Neural progenitor cell (in vitro differentiated cells): ENCODE results near the gene SMG6. TPM values are rescaled to one million over a fixed set of nuclear protein-coding genes. Genes with fewer than 3 reads are reported as not detected.

Source experiments
- DNase-seq: peaks from one replicate; pipeline ENCODE4 v3.0.0-alpha.2; 2016; ENCODE audit warnings: low spot score
- H2AFZ ChIP-seq: fragments of 200-600 bp; sonication (generic); replicated peaks from 2 replicates; pipeline ENCODE4 v1.6.1; 2016; ENCODE audit warnings: antibody characterized with exemption
- H3F3A ChIP-seq: fragments of 200-600 bp; sonication (generic); 2 replicates; pipeline ENCODE4 v1.6.1; 2016; ENCODE audit warnings: antibody characterized with exemption, low read depth
- H3K27ac ChIP-seq: fragments of 200-600 bp; sonication (generic); 2 replicates; pipeline ENCODE4 v1.5.1; 2016; ENCODE audit warnings: mild to moderate bottlenecking
- H3K27me3 ChIP-seq: fragments of 200-600 bp; sonication (generic); 2 replicates; pipeline ENCODE4 v1.6.1; 2016; ENCODE audit warnings: mild to moderate bottlenecking, moderate library complexity
- H3K36me3 ChIP-seq: fragments of 200-600 bp; sonication (generic); 2 replicates; pipeline ENCODE4 v1.5.1; 2016
- H3K4me1 ChIP-seq: fragments of 200-600 bp; sonication (generic); 2 replicates; pipeline ENCODE4 v1.6.1; 2016; ENCODE audit warnings: mixed run types
- H3K4me2 ChIP-seq: fragments of 200-600 bp; sonication (generic); 2 replicates; pipeline ENCODE4 v1.6.1; 2016
- H3K4me3 ChIP-seq: fragments of 200-600 bp; sonication (generic); 2 replicates; pipeline ENCODE4 v1.5.1; 2016
- H3K79me2 ChIP-seq: fragments of 200-600 bp; sonication (generic); 2 replicates; pipeline ENCODE4 v1.6.1; 2016; ENCODE audit warnings: low read depth
- H3K9ac ChIP-seq: fragments of 200-600 bp; sonication (generic); 2 replicates; pipeline ENCODE4 v1.6.1; 2016
- H3K9me3 ChIP-seq: fragments of 200-600 bp; sonication (generic); 2 replicates; pipeline ENCODE4 v1.5.1; 2016; ENCODE audit warnings: low read depth
- H4K20me1 ChIP-seq: fragments of 200-600 bp; sonication (generic); 2 replicates; pipeline ENCODE4 v1.6.1; 2016; ENCODE audit warnings: low read depth
- H3K27ac Mint-ChIP-seq: 3 replicates; pipeline ENCODE4 v1.8.0; 2021; ENCODE audit warnings: mixed read lengths
- H3K27me3 Mint-ChIP-seq: 2 replicates; pipeline ENCODE4 v1.8.0; 2022; ENCODE audit warnings: low read depth, mild to moderate bottlenecking, inconsistent platforms, moderate library complexity, mixed read lengths; ENCODE audit not compliant: insufficient read depth
- H3K36me3 Mint-ChIP-seq: 3 replicates; pipeline ENCODE4 v1.8.0; 2021; ENCODE audit warnings: mixed read lengths
- H3K4me1 Mint-ChIP-seq: 3 replicates; pipeline ENCODE4 v1.8.0; 2021; ENCODE audit warnings: mixed read lengths
- H3K4me3 Mint-ChIP-seq: 3 replicates; pipeline ENCODE4 v1.8.0; 2021; ENCODE audit warnings: mild to moderate bottlenecking, moderate library complexity, mixed read lengths
- H3K9me3 Mint-ChIP-seq: 3 replicates; pipeline ENCODE4 v1.8.0; 2020; ENCODE audit warnings: mixed read lengths
- EZH2 ChIP-seq: fragments of 200-600 bp; sonication (generic); IDR thresholded peaks from 2 replicates; pipeline ENCODE4 v1.6.1; 2017; ENCODE audit warnings: antibody characterized with exemption, mild to moderate bottlenecking, moderate library complexity
- EZH2phosphoT487 ChIP-seq: fragments of 200-600 bp; sonication (generic); IDR thresholded peaks from 2 replicates; pipeline ENCODE4 v1.6.1; 2017; ENCODE audit warnings: antibody characterized with exemption
- total RNA-seq: library from RNA; depleted of rRNA; stranded (reverse); fragments of >200 nt; gene quantifications from 2 replicates; pipeline ENCODE4 v1.2.3, GENCODE V29; 2015; ENCODE audit warnings: low replicate concordance
- TF ChIP-seq, protein P1 (sequence below): fragments of 200-600 bp; sonication (generic); IDR thresholded peaks from 2 replicates; pipeline ENCODE4 v1.5.1; 2017; ENCODE audit warnings: antibody characterized with exemption, mild to moderate bottlenecking

Gene SMG6
- total RNA-seq, 1 donor from 2014 or later = 19.0 TPM

GRCh38 chr17:2271985-2272702 is 31.4 kb downstream of the SMG6 start:
- DNase-seq = no peak
- Histone ChIP-seq H2AFZ (no peak overlapping the region), H3K27me3 (no peaks in the 10 kb centered on the region), H3K4me3 (no peak overlapping the region), H4K20me1 (peaks cover 2% of the 10 kb centered on the region), H3K9ac (no peak overlapping the region), H3F3A (no peaks in the 10 kb centered on the region), H3K79me2 (no peaks in the 10 kb centered on the region), H3K36me3 (no peaks in the 10 kb centered on the region), H3K9me3 (no peaks in the 10 kb centered on the region), H3K4me2 (no peak overlapping the region), H3K27ac (no peak overlapping the region), H3K4me1 (no peaks in the 10 kb centered on the region)
- TF ChIP-seq EZH2phosphoT487 (no peak), EZH2 (no peak)
- TF ChIP-seq, protein P1, sequence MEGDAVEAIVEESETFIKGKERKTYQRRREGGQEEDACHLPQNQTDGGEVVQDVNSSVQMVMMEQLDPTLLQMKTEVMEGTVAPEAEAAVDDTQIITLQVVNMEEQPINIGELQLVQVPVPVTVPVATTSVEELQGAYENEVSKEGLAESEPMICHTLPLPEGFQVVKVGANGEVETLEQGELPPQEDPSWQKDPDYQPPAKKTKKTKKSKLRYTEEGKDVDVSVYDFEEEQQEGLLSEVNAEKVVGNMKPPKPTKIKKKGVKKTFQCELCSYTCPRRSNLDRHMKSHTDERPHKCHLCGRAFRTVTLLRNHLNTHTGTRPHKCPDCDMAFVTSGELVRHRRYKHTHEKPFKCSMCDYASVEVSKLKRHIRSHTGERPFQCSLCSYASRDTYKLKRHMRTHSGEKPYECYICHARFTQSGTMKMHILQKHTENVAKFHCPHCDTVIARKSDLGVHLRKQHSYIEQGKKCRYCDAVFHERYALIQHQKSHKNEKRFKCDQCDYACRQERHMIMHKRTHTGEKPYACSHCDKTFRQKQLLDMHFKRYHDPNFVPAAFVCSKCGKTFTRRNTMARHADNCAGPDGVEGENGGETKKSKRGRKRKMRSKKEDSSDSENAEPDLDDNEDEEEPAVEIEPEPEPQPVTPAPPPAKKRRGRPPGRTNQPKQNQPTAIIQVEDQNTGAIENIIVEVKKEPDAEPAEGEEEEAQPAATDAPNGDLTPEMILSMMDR = no peak
- H3K27ac Mint-ChIP-seq = no peak overlapping the region
- no peaks in the 10 kb centered on the region for H3K27me3 Mint-ChIP-seq
- no peaks in the 10 kb centered on the region for H3K9me3 Mint-ChIP-seq
- H3K36me3 Mint-ChIP-seq = peaks cover 19% of the 10 kb centered on the region
- H3K4me3 Mint-ChIP-seq = no peak overlapping the region
- H3K4me1 Mint-ChIP-seq = no peaks in the 10 kb centered on the region

- Mint-ChIP-seq H3K4me3 (no peak overlapping the region), H3K27me3 (no peaks in the 10 kb centered on the region), H3K4me1 (no peaks in the 10 kb centered on the region), H3K36me3 (peaks cover 14% of the 10 kb centered on the region), H3K9me3 (no peaks in the 10 kb centered on the region), H3K27ac (no peak overlapping the region)
- Histone ChIP-seq H3K9me3 (no peaks in the 10 kb centered on the region), H3K79me2 (peaks cover under 1% of the 10 kb centered on the region), H4K20me1 (peaks cover 2% of the 10 kb centered on the region), H3K27ac (no peak overlapping the region), H3K4me2 (no peak overlapping the region), H3K36me3 (no peaks in the 10 kb centered on the region), H3K4me3 (no peak overlapping the region), H3K4me1 (no peaks in the 10 kb centered on the region), H3K27me3 (no peaks in the 10 kb centered on the region), H3K9ac (no peak overlapping the region), H3F3A (no peaks in the 10 kb centered on the region), H2AFZ (no peak overlapping the region)
- TF ChIP-seq EZH2phosphoT487 (no peak), EZH2 (no peak)
- TF ChIP-seq, protein P1 = no peak
- DNase-seq = no peak
These were observed 36.2 kb downstream of the SMG6 start for GRCh38 chr17:2267354-2267753.

GRCh38 chr17:2266865-2267228 is 36.7 kb downstream of the SMG6 start:
- H2AFZ ChIP-seq = no peak overlapping the region
- H3K36me3 Mint-ChIP-seq = peaks cover 16% of the 10 kb centered on the region
- H4K20me1 ChIP-seq = peaks cover 6% of the 10 kb centered on the region
- H3K79me2 ChIP-seq = peaks cover 5% of the 10 kb centered on the region
- TF ChIP-seq EZH2phosphoT487 (no peak), EZH2 (no peak)
- TF ChIP-seq, protein P1 = no peak
- no peak overlapping the region for H3K4me3 ChIP-seq
- no peaks in the 10 kb centered on the region for H3K27me3 Mint-ChIP-seq
- no peaks in the 10 kb centered on the region for H3K4me1 Mint-ChIP-seq
- H3K27me3 ChIP-seq = no peaks in the 10 kb centered on the region
- no peaks in the 10 kb centered on the region for H3F3A ChIP-seq
- no peaks in the 10 kb centered on the region for H3K9me3 Mint-ChIP-seq
- H3K9ac ChIP-seq = no peak overlapping the region
- no peak overlapping the region for H3K4me2 ChIP-seq
- H3K27ac ChIP-seq = no peak overlapping the region
- no peak overlapping the region for H3K27ac Mint-ChIP-seq
- no peaks in the 10 kb centered on the region for H3K36me3 ChIP-seq
- H3K9me3 ChIP-seq = no peaks in the 10 kb centered on the region
- H3K4me1 ChIP-seq = no peaks in the 10 kb centered on the region
- H3K4me3 Mint-ChIP-seq = no peak overlapping the region
- DNase-seq = no peak
